Liver (tissue), 3 donors: Measurements from ENCODE around the gene PPM1G.

ENCODE experiments used
- CTCF ChIP-seq: fragments of 150-350 bp; IDR thresholded peaks from 2 replicates; pipeline ENCODE4 v1.5.1; 2017; ENCODE audit warnings: improper control_type of control experiment, low read depth, low read length; ENCODE audit not compliant: missing input control
- EGR1 ChIP-seq, 2 donors: IDR thresholded peaks; 2 replicates each; pipeline ENCODE4 v1.6.1; 2016 to 2018; ENCODE audit warnings: antibody characterized with exemption in 2 of 2, low read depth in 2 of 2
- MAX ChIP-seq: IDR thresholded peaks from 2 replicates; pipeline ENCODE4 v1.6.1; 2016; ENCODE audit warnings: antibody characterized with exemption
- TAF1 ChIP-seq: conservative IDR thresholded peaks from 2 replicates; pipeline ENCODE4 v1.6.1; 2016; ENCODE audit warnings: antibody characterized with exemption, mild to moderate bottlenecking
- YY1 ChIP-seq: IDR thresholded peaks from 2 replicates; pipeline ENCODE4 v1.6.1; 2016; ENCODE audit warnings: antibody characterized with exemption, mild to moderate bottlenecking
- donor health status: healthy.
- donor health status: healthy.

DNA sequence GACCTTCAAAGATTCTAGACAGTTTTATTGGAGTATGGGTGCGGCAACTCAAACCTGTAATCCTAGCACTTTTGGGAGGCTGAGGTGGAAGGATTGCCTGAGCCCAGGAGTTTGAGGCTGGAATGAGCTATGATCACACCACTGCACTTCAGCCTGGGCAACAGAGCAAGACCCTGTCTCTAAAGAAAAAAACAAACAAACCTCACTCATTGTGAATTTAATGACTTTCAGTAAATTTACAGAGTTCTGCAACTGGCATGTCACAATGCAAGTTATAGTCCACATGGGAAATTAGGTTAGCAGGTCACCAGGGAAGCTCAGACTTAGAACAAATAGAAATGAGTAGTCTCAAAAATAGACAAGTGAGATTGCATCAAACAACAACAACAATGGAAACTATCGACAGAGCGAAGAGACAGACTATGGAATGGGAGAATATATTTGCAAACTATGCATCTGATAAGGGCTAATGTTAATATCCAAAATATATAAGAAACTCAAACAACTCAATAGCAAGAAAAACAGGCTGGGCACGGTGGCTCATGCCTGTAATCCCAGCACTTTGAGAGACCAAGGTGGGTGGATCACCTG lies 12.4 kb upstream of the PPM1G start:
- TF ChIP-seq TAF1 (no peak), MAX (no peak), CTCF (no peak), EGR1 (IDR thresholded peaks at IDR 0.05; ENCODE audit: low read depth in 2 of 2) (no peak), YY1 (no peak)
